Mesenchymal stem cell (in vitro differentiated cells and primary cell): ENCODE data around the gene GALNT16.

Experiments
- DNase-seq: peaks from one replicate; pipeline ENCODE4 v3.0.0-alpha.2; 2013
- H2AFZ ChIP-seq: one replicate; pipeline ENCODE4 v1.6.1; 2013; ENCODE audit warnings: low read depth, mild to moderate bottlenecking, control low read depth, inconsistent platforms, low read length, moderate library complexity
- H2AK5ac ChIP-seq: 2 replicates; pipeline ENCODE4 v1.6.1; 2013; ENCODE audit warnings: low read length, moderate library complexity, mild to moderate bottlenecking, inconsistent platforms; ENCODE audit not compliant: severe bottlenecking
- H2BK120ac ChIP-seq: one replicate; pipeline ENCODE4 v1.6.1; 2013; ENCODE audit warnings: low read depth, mild to moderate bottlenecking, inconsistent platforms, low read length, moderate library complexity
- H2BK12ac ChIP-seq, 2 experiments: one replicate each; pipeline ENCODE4 v1.6.1; 2013; ENCODE audit warnings: inconsistent platforms in 2 of 2, low read length in 2 of 2, mild to moderate bottlenecking in 2 of 2, moderate library complexity in 2 of 2, control low read depth in 1 of 2
- H2BK15ac ChIP-seq: one replicate; pipeline ENCODE4 v1.6.1; 2013; ENCODE audit warnings: mild to moderate bottlenecking, low read depth, inconsistent platforms; ENCODE audit not compliant: poor library complexity, severe bottlenecking
- H2BK5ac ChIP-seq: 2 replicates; pipeline ENCODE4 v1.6.1; 2013; ENCODE audit warnings: low read depth, mild to moderate bottlenecking, low read length, control low read depth, inconsistent platforms; ENCODE audit not compliant: poor library complexity, severe bottlenecking
- H3K14ac ChIP-seq, 2 experiments: one replicate each; pipeline ENCODE4 v1.6.1; 2013; ENCODE audit warnings: inconsistent platforms in 2 of 2, low read length in 2 of 2, control low read depth in 1 of 2, mild to moderate bottlenecking in 1 of 2, moderate library complexity in 1 of 2
- H3K18ac ChIP-seq, 2 experiments: one replicate each; pipeline ENCODE4 v1.6.1; 2013; ENCODE audit warnings: inconsistent platforms in 2 of 2, low read length in 2 of 2, control low read depth in 1 of 2, low read depth in 1 of 2, mild to moderate bottlenecking in 1 of 2
- H3K23ac ChIP-seq, 2 experiments: one replicate each; pipeline ENCODE4 v1.6.1; 2013; ENCODE audit warnings: inconsistent platforms in 2 of 2, low read length in 2 of 2, mild to moderate bottlenecking in 2 of 2, moderate library complexity in 2 of 2, control low read depth in 1 of 2
- H3K27ac ChIP-seq: 2 replicates; pipeline ENCODE4 v1.5.1; 2013; ENCODE audit warnings: mild to moderate bottlenecking, moderate library complexity, low read length, control low read depth, inconsistent platforms; ENCODE audit not compliant: poor library complexity, severe bottlenecking
- H3K27me3 ChIP-seq, 2 experiments: 2 replicates each; pipeline versions ENCODE4 v1.6.1 to v1.7.0; 2013; ENCODE audit warnings: low read length in 2 of 2, mild to moderate bottlenecking in 2 of 2, moderate library complexity in 2 of 2, control low read depth in 1 of 2, inconsistent platforms in 1 of 2; ENCODE audit not compliant: control insufficient read depth in 1 of 2, insufficient read depth in 1 of 2
- H3K36me3 ChIP-seq, 2 experiments: 2 replicates each; pipeline versions ENCODE4 v1.6.1 to v1.7.0; 2013; ENCODE audit warnings: low read length in 2 of 2, control low read depth in 1 of 2, inconsistent platforms in 1 of 2, low read depth in 1 of 2, mild to moderate bottlenecking in 1 of 2; ENCODE audit not compliant: insufficient read depth in 2 of 2, control insufficient read depth in 1 of 2
- H3K4ac ChIP-seq, 2 experiments: one replicate each; pipeline ENCODE4 v1.6.1; 2013; ENCODE audit warnings: inconsistent platforms in 2 of 2, low read length in 2 of 2, mild to moderate bottlenecking in 2 of 2, moderate library complexity in 2 of 2, control low read depth in 1 of 2, low read depth in 1 of 2
- H3K4me1 ChIP-seq: 2 replicates; pipeline ENCODE4 v1.6.1; 2013; ENCODE audit warnings: low read depth, low read length, control low read depth; ENCODE audit not compliant: control insufficient read depth, insufficient read depth
- H3K4me2 ChIP-seq: 2 replicates; pipeline ENCODE4 v1.6.1; 2013; ENCODE audit warnings: low read length, mild to moderate bottlenecking, inconsistent platforms; ENCODE audit not compliant: poor library complexity, severe bottlenecking
- H3K4me3 ChIP-seq, 2 experiments: 2 replicates each; pipeline versions ENCODE4 v1.5.1 to v1.7.0; 2013; ENCODE audit warnings: low read length in 2 of 2, mild to moderate bottlenecking in 2 of 2, control low read depth in 1 of 2, low read depth in 1 of 2; ENCODE audit not compliant: insufficient read depth in 1 of 2
- H3K79me1 ChIP-seq: replicated peaks from 2 replicates; pipeline ENCODE4 v1.6.1; 2013; ENCODE audit warnings: mild to moderate bottlenecking, control low read depth, low read length, inconsistent platforms; ENCODE audit not compliant: poor library complexity, severe bottlenecking
- H3K9ac ChIP-seq: 2 replicates; pipeline ENCODE4 v1.7.0; 2013; ENCODE audit warnings: mild to moderate bottlenecking, low read length, moderate library complexity
- H3K9me3 ChIP-seq: 2 replicates; pipeline ENCODE4 v1.7.0; 2013; ENCODE audit warnings: mild to moderate bottlenecking, low read length; ENCODE audit not compliant: control insufficient read depth
- H4K8ac ChIP-seq: one replicate; pipeline ENCODE4 v1.6.1; 2013; ENCODE audit warnings: inconsistent platforms, mild to moderate bottlenecking, low read length, moderate library complexity
- H4K91ac ChIP-seq: one replicate; pipeline ENCODE4 v1.6.1; 2013; ENCODE audit warnings: mild to moderate bottlenecking, low read length, inconsistent platforms
- WGBS: methylation state at CpG from one replicate; pipeline ENCODE4 v1.1.7; 2013; ENCODE audit warnings: mixed read lengths; 5-methylcytosine and 5-hydroxymethylcytosine counted together

GALNT16 gene

GRCh38 chr14:69266572-69267345 lies 6.8 kb downstream of the GALNT16 start:
- Histone ChIP-seq H4K91ac (no peak overlapping the region), H3K27me3 (peaks cover 0 to 38% of the 10 kb centered on the region in 2 experiments), H3K27ac (no peak overlapping the region), H2BK5ac (no peak overlapping the region), H3K18ac (no peak overlapping the region), H3K9ac (no peak overlapping the region), H3K9me3 (no peaks in the 10 kb centered on the region), H3K36me3 (no peaks in the 10 kb centered on the region), H2BK120ac (no peak overlapping the region), H3K4me3 (no peak overlapping the region), H3K4me1 (peaks cover 5% of the 10 kb centered on the region), H2BK15ac (no peak overlapping the region), H2AFZ (no peak overlapping the region), H3K4me2 (no peak overlapping the region), H3K79me1 (no peaks in the 10 kb centered on the region), H4K8ac (no peak overlapping the region), H2BK12ac (peak overlapping the region in 1 of 2 experiments; percentile 21), H3K14ac (no peak overlapping the region), H2AK5ac (no peak overlapping the region), H3K4ac (no peak overlapping the region), H3K23ac (no peak overlapping the region)
- no peak for DNase-seq
- 97% methylated on average over 8 of the region's 8 CpGs for WGBS

DNA sequence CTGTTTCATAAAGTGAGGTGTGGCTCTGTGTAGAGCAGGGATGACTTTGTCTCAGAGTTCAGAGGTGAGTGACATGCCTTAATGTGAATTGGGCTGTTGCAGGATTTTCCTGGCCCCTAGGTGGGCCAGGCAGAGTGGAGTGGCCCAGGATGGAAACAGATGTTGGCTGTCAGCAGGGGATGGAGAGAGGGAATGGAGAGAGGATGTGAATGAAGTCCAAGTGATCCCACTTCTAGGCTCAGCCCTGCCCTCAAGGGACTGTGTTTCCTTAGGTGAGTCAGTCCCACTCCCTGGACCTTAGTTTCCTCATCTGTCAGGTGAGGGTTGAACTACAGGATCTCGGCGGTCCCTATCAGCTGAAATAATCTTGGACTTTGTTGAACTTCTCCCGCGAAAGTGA lies 7.5 kb downstream of the GALNT16 start:
- H4K8ac ChIP-seq, result no peak overlapping the region
- no peak overlapping the region for H2BK15ac ChIP-seq
- no peak overlapping the region for H2BK5ac ChIP-seq
- H4K91ac ChIP-seq, result no peak overlapping the region
- no peaks in the 10 kb centered on the region for H3K9me3 ChIP-seq
- no peak overlapping the region for H2AK5ac ChIP-seq
- H3K27ac ChIP-seq, result no peak overlapping the region
- H3K18ac ChIP-seq, result no peak overlapping the region
- H2AFZ ChIP-seq, result no peak overlapping the region
- H3K27me3 ChIP-seq, result peaks cover 0 to 31% of the 10 kb centered on the region in 2 experiments
- no peak overlapping the region for H3K4me3 ChIP-seq
- H3K14ac ChIP-seq, result no peak overlapping the region
- no peak overlapping the region for H3K4ac ChIP-seq
- peak overlapping the region in 1 of 2 experiments; percentile 9 for H2BK12ac ChIP-seq
- 95% methylated on average over 4 of the region's 4 CpGs for WGBS
- peak overlapping the region; percentile 71 for H3K9ac ChIP-seq
- H3K79me1 ChIP-seq, result no peaks in the 10 kb centered on the region
- peaks cover 5% of the 10 kb centered on the region for H3K4me1 ChIP-seq
- DNase-seq, result no peak
- H3K36me3 ChIP-seq, result no peaks in the 10 kb centered on the region
- H3K4me2 ChIP-seq, result no peak overlapping the region
- H2BK120ac ChIP-seq, result no peak overlapping the region
- H3K23ac ChIP-seq, result no peak overlapping the region

GRCh38 chr14:69268223-69268622 lies 8.3 kb downstream of the GALNT16 start:
- no peaks in the 10 kb centered on the region for H3K36me3 ChIP-seq
- 24% methylated on average over 2 of the region's 2 CpGs for WGBS
- no peak overlapping the region for H2AFZ ChIP-seq
- no peak overlapping the region for H4K8ac ChIP-seq
- H3K14ac ChIP-seq, result no peak overlapping the region
- H3K4me2 ChIP-seq, result no peak overlapping the region
- H3K23ac ChIP-seq, result no peak overlapping the region
- no peak overlapping the region for H2BK15ac ChIP-seq
- no peaks in the 10 kb centered on the region for H3K79me1 ChIP-seq
- H3K4me3 ChIP-seq, result no peak overlapping the region
- no peak overlapping the region for H2BK120ac ChIP-seq
- H3K18ac ChIP-seq, result no peak overlapping the region
- no peak overlapping the region for H2BK5ac ChIP-seq
- no peak overlapping the region for H2AK5ac ChIP-seq
- H3K4ac ChIP-seq, result no peak overlapping the region
- no peaks in the 10 kb centered on the region for H3K9me3 ChIP-seq
- peak; percentile 86 for DNase-seq
- no peak overlapping the region for H2BK12ac ChIP-seq
- H3K27me3 ChIP-seq, result peaks cover 0 to 31% of the 10 kb centered on the region in 2 experiments
- peaks cover 5% of the 10 kb centered on the region for H3K4me1 ChIP-seq
- H4K91ac ChIP-seq, result no peak overlapping the region
- H3K9ac ChIP-seq, result peak overlapping the region; percentile 71
- H3K27ac ChIP-seq, result no peak overlapping the region

- Histone ChIP-seq H3K27ac (no peak overlapping the region), H3K27me3 (peaks cover 0 to 32% of the 10 kb centered on the region in 2 experiments), H2AFZ (peak overlapping the region; percentile 48), H2BK12ac (peak overlapping the region in 1 of 2 experiments; percentile 23), H3K79me1 (no peaks in the 10 kb centered on the region), H4K8ac (peak overlapping the region; percentile 41), H2BK15ac (no peak overlapping the region), H3K9ac (peak overlapping the region; percentile 71), H3K9me3 (no peaks in the 10 kb centered on the region), H3K14ac (peak overlapping the region in 1 of 2 experiments; percentile 4), H3K4ac (peak overlapping the region in 1 of 2 experiments; percentile 13), H3K23ac (no peak overlapping the region), H3K4me1 (peaks cover 5% of the 10 kb centered on the region), H2BK5ac (no peak overlapping the region), H3K36me3 (no peaks in the 10 kb centered on the region), H2AK5ac (no peak overlapping the region), H4K91ac (no peak overlapping the region), H3K4me2 (no peak overlapping the region), H3K18ac (peak overlapping the region in 1 of 2 experiments; percentile 8), H3K4me3 (no peak overlapping the region), H2BK120ac (no peak overlapping the region)
- peak; percentile 75 for DNase-seq
- 20% methylated on average over 4 of the region's 4 CpGs for WGBS
These were observed 8.8 kb downstream of the GALNT16 start for GRCh38 chr14:69268763-69269162.
